GM10248 (cell line): ENCODE measurements around the gene RGS6.
A peak's percentile ranks its signal among the peaks of the same experiment; 100 is the strongest.

Experiments used
- CTCF ChIA-PET: fragments of 300-600 bp; sonication (Branson Sonifier 250); formaldehyde crosslinking; extraction: SDS; loops from one replicate; lab custom pipeline; 2021; ENCODE audit warnings: antibody characterized with exemption; lab: Yijun Ruan, JAX
- POLR2A ChIA-PET: fragments of 350-650 bp; sonication (Branson Sonifier 250); formaldehyde crosslinking; extraction: SDS; loops from one replicate; lab custom pipeline; 2020; ENCODE audit warnings: antibody characterized with exemption; lab: Yijun Ruan, JAX
- DNase-seq: peaks from one replicate; pipeline ENCODE4 v3.0.0; 2012; ENCODE audit errors: extremely low spot score
- TF ChIP-seq, protein P1 (sequence below): IDR thresholded peaks from 2 replicates; pipeline ENCODE4 v1.5.1; 2012; ENCODE audit warnings: mild to moderate bottlenecking, low read depth; ENCODE audit errors: extremely low read depth, missing control alignments, control extremely low read depth

Gene RGS6

GRCh38 chr14:72595152-72595862 is 663.1 kb downstream of the RGS6 start:
- TF ChIP-seq, protein P1, sequence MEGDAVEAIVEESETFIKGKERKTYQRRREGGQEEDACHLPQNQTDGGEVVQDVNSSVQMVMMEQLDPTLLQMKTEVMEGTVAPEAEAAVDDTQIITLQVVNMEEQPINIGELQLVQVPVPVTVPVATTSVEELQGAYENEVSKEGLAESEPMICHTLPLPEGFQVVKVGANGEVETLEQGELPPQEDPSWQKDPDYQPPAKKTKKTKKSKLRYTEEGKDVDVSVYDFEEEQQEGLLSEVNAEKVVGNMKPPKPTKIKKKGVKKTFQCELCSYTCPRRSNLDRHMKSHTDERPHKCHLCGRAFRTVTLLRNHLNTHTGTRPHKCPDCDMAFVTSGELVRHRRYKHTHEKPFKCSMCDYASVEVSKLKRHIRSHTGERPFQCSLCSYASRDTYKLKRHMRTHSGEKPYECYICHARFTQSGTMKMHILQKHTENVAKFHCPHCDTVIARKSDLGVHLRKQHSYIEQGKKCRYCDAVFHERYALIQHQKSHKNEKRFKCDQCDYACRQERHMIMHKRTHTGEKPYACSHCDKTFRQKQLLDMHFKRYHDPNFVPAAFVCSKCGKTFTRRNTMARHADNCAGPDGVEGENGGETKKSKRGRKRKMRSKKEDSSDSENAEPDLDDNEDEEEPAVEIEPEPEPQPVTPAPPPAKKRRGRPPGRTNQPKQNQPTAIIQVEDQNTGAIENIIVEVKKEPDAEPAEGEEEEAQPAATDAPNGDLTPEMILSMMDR, result no peak
- POLR2A ChIA-PET, result no interaction called here
- DNase-seq, result no peak
- CTCF ChIA-PET, result interaction anchor here (1.5 kb wide), 1 partner anchor 24 kb away, joined by 3 read pairs; no protein-coding TSS in a partner anchor

DNA sequence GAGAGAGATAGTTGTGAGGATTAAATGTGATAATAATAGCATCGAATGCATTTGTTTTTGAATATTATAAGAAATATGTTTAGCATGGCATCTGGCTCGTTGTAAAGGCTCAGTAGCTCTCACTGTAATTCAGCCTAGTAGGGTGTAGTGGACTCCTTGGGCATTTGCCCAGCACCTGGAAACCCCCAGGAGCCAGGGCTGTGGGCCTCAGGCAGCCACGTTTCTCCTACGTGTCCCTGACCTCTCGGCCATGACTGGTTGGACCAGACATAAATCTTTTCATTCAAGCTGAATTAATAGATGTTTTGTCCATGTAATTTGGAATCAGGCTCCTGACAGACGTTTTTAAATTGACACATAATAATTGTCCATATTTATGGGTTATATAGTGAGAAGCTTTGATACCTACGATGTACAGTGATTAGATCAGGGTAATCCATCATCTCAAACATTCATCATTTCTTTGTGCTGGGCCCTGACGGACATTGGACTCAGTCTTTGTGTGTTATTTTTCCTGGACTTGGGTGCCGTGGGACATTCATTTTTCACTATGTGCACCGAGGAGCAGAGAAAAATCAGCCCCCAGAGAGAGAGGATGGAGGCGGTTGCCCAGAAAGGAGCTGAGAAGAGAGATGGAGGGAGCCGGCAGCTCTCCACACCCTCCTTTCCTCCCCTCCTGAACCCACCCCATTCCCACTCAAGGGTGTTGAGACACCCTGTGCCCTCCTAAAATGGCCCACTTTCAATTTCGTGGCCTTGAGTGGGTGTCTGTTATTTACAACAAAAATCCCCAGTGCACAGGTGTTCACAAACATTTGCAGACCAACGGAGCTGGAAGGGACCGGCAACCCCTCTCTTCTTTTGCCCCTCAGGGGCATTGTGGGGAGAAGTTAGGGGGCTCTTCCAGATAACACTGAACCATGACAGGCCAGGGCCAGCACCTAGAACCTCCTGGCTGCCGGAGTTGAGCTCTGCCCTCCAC is 665.3 kb downstream of the RGS6 start:
- ChIA-PET POLR2A (no interaction called here), CTCF (interaction anchor here (0.7 to 1.5 kb wide), 7 partner anchors 10 to 320 kb away, joined by 3 to 5 read pairs (median 3); no protein-coding TSS in a partner anchor)
- TF ChIP-seq, protein P1, result no peak
- no peak for DNase-seq

- DNase-seq, result peak; percentile 46
- ChIA-PET CTCF (interaction anchor here (0.9 to 1.0 kb wide), 2 partner anchors 23 to 319 kb away, joined by 3 read pairs; no protein-coding TSS in a partner anchor), POLR2A (no interaction called here)
- TF ChIP-seq, protein P1, result no peak
Measured at GRCh38 chr14:72598306-72598705, 666.1 kb downstream of the RGS6 start.

GRCh38 chr14:72599579-72600470 is 667.6 kb downstream of the RGS6 start:
- CTCF ChIA-PET, result interaction anchor here (1.3 kb wide), 1 partner anchor 17 kb away, joined by 3 read pairs; no protein-coding TSS in a partner anchor

DNA sequence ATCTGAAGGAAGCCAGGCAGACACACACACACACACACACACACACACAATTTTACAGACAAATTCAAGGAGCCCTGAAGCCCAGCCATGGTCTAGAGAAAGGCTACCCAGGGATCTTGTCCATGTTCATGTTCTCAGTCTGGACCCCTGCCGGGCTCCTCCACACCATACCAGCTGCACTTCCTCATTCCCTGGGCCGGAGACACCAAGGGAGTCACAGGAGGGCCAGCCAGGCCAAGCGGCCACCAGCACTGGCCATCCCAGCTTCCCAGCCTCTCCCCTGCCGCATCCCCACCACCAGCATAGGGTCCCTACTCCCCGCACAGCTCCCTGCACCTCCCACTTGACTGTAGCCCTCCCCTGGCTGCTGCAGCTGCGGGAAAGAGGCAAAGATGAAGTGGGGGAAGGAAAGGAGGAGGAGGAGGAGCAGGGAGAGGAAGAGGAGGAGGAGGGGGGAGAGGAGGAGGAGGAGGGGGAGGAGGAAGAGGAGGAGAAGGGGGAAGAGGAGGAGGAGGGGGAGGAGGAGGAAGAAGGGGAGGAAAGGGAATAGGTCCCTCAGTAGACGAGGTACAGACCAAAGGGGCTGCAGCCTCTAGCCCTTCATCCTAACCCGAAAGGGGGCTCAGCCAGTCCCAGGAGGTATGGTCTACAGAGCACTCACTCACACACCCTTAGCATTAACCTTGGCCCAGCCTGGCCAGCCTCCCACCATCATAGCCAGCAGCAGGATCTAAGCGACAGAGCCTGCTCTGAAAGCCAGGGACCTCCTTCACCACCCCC is 668.5 kb downstream of the RGS6 start:
- no peak for DNase-seq
- ChIA-PET POLR2A (no interaction called here), CTCF (interaction anchor here (1.5 kb wide), 1 partner anchor 31 kb away, joined by 3 read pairs; no protein-coding TSS in a partner anchor)
- TF ChIP-seq, protein P1, result no peak

More at GRCh38 chr14:72599579-72600470, 667.6 kb downstream of the RGS6 start:
- TF ChIP-seq, protein P1, result no peak
- no peak for DNase-seq
- POLR2A ChIA-PET, result no interaction called here
